Ishikawa (cell line): ENCODE results near the gene PALS2.

Experiments
- CEBPB ChIP-seq: IDR thresholded peaks from 2 replicates; pipeline ENCODE4 v1.6.1; 2012
- CREB1 ChIP-seq: IDR thresholded peaks from 2 replicates; pipeline ENCODE4 v1.6.1; 2012; ENCODE audit warnings: low read depth
- EGR1 ChIP-seq: IDR thresholded peaks from 2 replicates; pipeline ENCODE4 v1.6.1; 2012
- EP300 ChIP-seq: IDR thresholded peaks from 2 replicates; pipeline ENCODE4 v1.6.1; 2012; ENCODE audit warnings: borderline replicate concordance
- FOXM1 ChIP-seq: IDR thresholded peaks from 2 replicates; pipeline ENCODE4 v1.6.1; 2012; ENCODE audit warnings: low read depth, borderline replicate concordance
- NFIC ChIP-seq: IDR thresholded peaks from 2 replicates; pipeline ENCODE4 v1.6.1; 2012
- RAD21 ChIP-seq: IDR thresholded peaks from 2 replicates; pipeline ENCODE4 v1.6.1; 2012; ENCODE audit warnings: low read depth
- TAF1 ChIP-seq: IDR thresholded peaks from 2 replicates; pipeline ENCODE4 v1.6.1; 2012; ENCODE audit warnings: low read depth, mild to moderate bottlenecking
- TCF12 ChIP-seq: IDR thresholded peaks from 2 replicates; pipeline ENCODE4 v1.6.1; 2012; ENCODE audit warnings: low read depth
- TEAD4 ChIP-seq: IDR thresholded peaks from 2 replicates; pipeline ENCODE4 v1.6.1; 2012
- YY1 ChIP-seq: IDR thresholded peaks from 2 replicates; pipeline ENCODE4 v1.6.1; 2012; ENCODE audit warnings: low read depth
- ZBTB7A ChIP-seq: IDR thresholded peaks from 2 replicates; pipeline ENCODE4 v1.6.1; 2012; ENCODE audit warnings: low read depth
- TF ChIP-seq, protein P1 (sequence below): IDR thresholded peaks from 2 replicates; pipeline ENCODE4 v1.6.1; 2012
- TF ChIP-seq, protein P2 (sequence below): IDR thresholded peaks from 2 replicates; pipeline ENCODE4 v1.6.1; 2012
- TF ChIP-seq, protein P3 (sequence below): IDR thresholded peaks from 2 replicates; pipeline ENCODE4 v1.6.1; 2012; ENCODE audit warnings: low read depth, mild to moderate bottlenecking

Gene PALS2

DNA sequence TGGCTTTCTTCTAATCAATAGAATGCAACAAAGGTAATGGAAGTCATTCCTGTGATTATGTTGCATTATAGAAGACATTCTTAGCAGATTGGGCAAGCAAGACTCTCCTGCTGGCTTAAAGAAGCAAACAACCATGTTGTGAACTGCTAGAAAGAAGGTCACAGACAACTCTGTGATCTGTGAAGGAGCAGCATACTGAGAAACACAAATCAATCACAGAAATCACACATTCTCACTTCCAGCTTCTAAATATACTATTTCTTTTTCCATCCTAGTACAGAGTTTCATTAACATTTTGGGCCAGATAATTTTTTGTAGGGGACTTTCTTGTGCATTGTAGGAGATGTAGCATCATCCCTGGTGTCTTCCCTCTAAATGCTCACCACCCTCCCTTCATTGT lies 28.0 kb upstream of the PALS2 start:
- no peak for TF ChIP-seq YY1
- no peak for TF ChIP-seq ZBTB7A
- TF ChIP-seq TEAD4 = no peak
- no peak for TF ChIP-seq TCF12
- TF ChIP-seq NFIC = no peak
- TF ChIP-seq, protein P1, sequence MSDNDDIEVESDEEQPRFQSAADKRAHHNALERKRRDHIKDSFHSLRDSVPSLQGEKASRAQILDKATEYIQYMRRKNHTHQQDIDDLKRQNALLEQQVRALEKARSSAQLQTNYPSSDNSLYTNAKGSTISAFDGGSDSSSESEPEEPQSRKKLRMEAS = no peak
- TF ChIP-seq CEBPB = no peak
- TF ChIP-seq, protein P2, sequence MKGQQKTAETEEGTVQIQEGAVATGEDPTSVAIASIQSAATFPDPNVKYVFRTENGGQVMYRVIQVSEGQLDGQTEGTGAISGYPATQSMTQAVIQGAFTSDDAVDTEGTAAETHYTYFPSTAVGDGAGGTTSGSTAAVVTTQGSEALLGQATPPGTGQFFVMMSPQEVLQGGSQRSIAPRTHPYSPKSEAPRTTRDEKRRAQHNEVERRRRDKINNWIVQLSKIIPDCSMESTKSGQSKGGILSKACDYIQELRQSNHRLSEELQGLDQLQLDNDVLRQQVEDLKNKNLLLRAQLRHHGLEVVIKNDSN = no peak
- TF ChIP-seq RAD21 = no peak
- TF ChIP-seq CREB1 = no peak
- no peak for TF ChIP-seq EP300
- TF ChIP-seq FOXM1 = no peak
- no peak for TF ChIP-seq EGR1
- TF ChIP-seq, protein P3, sequence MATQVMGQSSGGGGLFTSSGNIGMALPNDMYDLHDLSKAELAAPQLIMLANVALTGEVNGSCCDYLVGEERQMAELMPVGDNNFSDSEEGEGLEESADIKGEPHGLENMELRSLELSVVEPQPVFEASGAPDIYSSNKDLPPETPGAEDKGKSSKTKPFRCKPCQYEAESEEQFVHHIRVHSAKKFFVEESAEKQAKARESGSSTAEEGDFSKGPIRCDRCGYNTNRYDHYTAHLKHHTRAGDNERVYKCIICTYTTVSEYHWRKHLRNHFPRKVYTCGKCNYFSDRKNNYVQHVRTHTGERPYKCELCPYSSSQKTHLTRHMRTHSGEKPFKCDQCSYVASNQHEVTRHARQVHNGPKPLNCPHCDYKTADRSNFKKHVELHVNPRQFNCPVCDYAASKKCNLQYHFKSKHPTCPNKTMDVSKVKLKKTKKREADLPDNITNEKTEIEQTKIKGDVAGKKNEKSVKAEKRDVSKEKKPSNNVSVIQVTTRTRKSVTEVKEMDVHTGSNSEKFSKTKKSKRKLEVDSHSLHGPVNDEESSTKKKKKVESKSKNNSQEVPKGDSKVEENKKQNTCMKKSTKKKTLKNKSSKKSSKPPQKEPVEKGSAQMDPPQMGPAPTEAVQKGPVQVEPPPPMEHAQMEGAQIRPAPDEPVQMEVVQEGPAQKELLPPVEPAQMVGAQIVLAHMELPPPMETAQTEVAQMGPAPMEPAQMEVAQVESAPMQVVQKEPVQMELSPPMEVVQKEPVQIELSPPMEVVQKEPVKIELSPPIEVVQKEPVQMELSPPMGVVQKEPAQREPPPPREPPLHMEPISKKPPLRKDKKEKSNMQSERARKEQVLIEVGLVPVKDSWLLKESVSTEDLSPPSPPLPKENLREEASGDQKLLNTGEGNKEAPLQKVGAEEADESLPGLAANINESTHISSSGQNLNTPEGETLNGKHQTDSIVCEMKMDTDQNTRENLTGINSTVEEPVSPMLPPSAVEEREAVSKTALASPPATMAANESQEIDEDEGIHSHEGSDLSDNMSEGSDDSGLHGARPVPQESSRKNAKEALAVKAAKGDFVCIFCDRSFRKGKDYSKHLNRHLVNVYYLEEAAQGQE = no peak
- no peak for TF ChIP-seq TAF1

DNA sequence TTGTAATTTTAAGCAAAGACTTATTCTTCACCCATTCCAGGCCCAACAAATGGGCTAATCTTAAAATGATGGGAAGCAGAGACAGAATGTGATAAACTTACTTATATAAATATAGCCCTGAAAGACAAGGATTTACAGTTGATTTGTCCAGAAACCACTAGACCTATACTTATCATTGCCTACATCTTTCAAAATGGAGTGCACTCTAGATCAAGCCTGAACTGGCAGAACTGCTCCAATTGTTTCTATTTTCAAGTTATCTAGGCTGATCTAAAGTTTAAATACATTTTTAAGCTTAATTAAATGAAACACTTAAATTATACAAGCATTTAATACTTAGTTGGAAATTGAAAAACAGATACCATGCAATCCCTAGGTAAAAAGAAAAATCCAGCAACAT lies 24.9 kb upstream of the PALS2 start:
- no peak for TF ChIP-seq CREB1

DNA sequence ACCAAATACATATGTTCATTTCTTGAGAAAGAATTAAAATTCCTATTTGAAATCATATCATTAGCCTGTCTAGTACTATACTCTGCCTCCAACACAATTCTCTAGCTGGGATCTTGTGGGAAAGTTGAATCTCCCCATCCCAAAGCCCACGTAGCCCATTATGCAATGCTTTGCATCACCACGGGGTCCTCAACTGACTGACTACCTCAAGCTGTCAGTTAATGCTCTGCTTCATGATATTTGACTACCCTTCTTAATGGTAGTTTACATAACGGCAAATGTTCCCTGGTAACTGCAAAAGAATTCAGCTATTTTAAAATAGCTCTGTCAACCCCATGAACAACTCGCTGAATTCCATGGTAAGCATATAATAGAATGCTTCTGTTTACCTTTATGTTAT lies 23.3 kb upstream of the PALS2 start:
- TF ChIP-seq, protein P3 = no peak
- TF ChIP-seq NFIC (no peak), EGR1 (no peak), TCF12 (no peak), TEAD4 (no peak), YY1 (no peak)

DNA sequence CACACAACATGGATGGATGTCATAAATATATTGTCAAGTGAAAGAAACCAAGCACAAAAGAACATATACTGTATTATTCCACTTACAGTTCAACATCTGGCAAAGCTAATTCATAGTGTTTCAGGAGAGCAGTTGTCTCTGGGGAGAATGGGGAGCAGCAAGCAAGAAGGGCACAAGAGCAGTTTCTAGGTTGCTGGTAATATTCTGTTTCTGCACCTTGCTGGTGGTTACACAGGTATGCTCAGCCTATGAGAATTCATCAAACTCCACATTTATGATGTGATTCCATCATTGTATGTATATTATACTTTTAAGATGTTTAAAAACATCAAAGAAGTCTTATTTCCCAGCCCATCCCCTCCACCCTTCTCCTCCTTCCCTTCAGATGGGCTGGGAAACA lies 18.1 kb upstream of the PALS2 start:
- TF ChIP-seq EGR1 (no peak), TAF1 (no peak), CEBPB (no peak), RAD21 (no peak), ZBTB7A (no peak), NFIC (no peak), FOXM1 (no peak), CREB1 (no peak), TCF12 (no peak), YY1 (no peak), TEAD4 (no peak), EP300 (no peak)
- TF ChIP-seq, protein P3 = no peak
- TF ChIP-seq, protein P2 = no peak
- TF ChIP-seq, protein P1 = no peak

DNA sequence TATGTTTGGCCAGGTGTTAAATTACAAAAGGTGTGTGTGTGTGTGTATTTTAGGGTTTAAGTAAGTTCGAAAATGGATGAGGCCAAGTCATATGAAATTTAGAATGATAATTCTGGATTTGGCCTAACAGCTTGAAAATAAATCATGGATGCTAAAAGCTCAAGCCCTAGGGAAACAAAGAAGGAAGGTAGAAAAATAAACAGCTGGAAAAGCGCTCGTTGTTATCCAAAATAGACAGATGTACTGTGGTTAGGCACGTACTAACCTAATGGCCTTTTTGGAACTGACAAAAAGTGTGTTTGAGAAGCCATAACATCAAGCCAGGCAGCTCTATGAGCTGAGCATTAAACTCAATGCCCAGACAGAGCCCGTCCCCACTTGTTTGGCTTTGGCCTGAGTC lies 17.5 kb upstream of the PALS2 start:
- TF ChIP-seq RAD21 (no peak), EP300 (no peak)

DNA sequence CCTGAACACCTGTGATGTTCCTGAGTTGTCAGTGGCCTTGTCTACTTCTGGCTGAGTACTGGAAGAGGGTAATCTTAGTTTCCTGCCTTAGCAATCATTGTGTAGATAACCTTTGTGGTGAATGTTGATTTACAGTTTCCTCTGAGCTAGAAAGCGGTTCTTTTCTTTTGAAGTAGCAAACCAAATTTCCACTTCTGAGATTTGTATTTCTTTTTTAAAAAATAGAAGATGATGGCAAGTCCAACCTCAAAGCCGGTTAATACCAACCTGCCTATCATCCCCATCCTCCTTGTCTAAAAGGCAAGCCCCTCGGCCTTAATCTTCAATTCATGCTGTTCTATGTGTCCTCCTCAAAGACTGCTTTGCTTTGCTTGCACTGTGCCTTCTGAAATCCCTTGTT lies 12.5 kb upstream of the PALS2 start:
- no peak for TF ChIP-seq RAD21
- TF ChIP-seq ZBTB7A = no peak
- TF ChIP-seq YY1 = no peak
